CD4-positive, alpha-beta T cell treated with Interleukin-6 at 100 ng/mL for 8 hours (primary cell): ENCODE results near the gene JUN.
A peak's percentile ranks its signal among the peaks of the same experiment; 100 is the strongest.
"Not testable (repeated sequence)": the region's sequence is repeated elsewhere in the genome, so short reads cannot be mapped to it uniquely, and the experiment has no call there.

Source experiments
- DNase-seq: peaks from one replicate; pipeline ENCODE4 v3.0.0-alpha.2; 2020; ENCODE audit warnings: mixed read lengths, low spot score

The JUN gene

DNA sequence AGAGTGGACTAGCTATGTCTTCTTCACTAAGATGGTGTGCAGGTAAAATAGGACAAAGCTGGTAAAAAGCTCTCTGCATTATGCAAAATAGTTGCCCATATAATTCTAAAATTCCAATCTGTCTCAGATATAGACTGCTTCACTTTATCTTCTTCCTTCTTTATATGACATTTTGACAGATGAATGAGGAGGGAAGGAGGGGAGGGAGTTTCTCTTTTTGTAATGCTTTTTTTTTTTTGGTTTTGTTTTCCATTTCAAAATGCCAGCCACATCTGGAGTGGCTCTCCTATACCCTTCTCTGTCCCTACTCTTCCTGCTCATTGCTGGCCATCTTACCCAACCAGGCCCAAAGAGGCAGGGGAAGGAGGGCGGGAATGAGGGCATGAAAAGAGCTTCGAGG is 24.2 kb upstream of the JUN start:
- DNase-seq = no peak

GRCh38 chr1:58805716-58806571 is 22.1 kb upstream of the JUN start:
- no peak for DNase-seq

GRCh38 chr1:58804853-58805565 is 21.2 kb upstream of the JUN start:
- DNase-seq = no peak

- no peak for DNase-seq
Measured at GRCh38 chr1:58803858-58804257, 20.0 kb upstream of the JUN start.

- no peak for DNase-seq
Measured at GRCh38 chr1:58802640-58803399, 19.0 kb upstream of the JUN start.

GRCh38 chr1:58801286-58801685 is 17.4 kb upstream of the JUN start:
- not testable (repeated sequence) for DNase-seq

DNA sequence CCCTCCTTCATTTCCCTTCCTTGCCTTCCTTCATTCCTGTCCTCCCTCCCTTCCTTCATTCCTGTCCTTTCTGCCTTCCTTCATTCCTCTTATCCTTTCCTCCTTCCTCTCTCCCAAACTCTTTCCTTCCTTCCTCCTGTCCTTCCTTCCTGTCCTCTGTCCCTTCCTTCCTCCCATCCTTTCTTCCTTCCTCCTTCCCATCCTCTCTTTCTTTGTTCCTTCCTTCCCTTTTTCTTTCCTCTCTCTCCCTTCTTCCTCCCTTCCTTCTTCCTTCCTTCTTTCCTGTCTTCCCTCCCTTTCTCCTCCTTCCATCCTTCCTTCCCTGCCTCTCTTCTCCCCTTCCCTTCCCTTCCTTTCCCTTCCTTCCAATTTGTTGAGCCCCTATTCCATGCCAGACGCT is 15.8 kb upstream of the JUN start:
- DNase-seq = no peak

DNA sequence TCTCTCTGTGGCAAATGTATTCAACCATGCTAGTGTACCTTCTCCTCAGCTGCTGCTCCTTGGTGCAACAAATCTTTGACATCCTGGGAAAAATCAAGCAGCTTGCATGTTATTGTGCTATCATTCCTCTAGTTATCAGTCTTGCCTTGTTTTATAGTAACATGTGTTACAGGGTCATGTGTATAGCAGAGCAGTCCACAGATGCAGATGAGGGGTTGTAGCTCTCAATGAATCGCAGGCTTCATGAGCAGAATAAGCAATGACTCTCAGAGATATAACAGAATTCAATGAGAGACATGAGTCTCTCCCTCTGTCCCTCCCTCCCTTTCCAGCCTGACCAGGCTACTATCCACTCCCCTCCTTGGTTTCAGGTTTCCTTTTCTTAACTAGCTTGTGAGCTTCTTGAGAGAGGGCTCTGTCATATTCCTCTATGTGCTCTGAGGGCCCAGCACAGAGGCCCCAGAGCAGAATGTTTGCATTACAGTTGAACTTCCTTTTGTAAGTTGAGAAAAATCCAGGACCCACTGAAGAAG is 15.1 kb upstream of the JUN start:
- DNase-seq = no peak

GRCh38 chr1:58796416-58796815 is 12.6 kb upstream of the JUN start:
- DNase-seq = no peak

DNA sequence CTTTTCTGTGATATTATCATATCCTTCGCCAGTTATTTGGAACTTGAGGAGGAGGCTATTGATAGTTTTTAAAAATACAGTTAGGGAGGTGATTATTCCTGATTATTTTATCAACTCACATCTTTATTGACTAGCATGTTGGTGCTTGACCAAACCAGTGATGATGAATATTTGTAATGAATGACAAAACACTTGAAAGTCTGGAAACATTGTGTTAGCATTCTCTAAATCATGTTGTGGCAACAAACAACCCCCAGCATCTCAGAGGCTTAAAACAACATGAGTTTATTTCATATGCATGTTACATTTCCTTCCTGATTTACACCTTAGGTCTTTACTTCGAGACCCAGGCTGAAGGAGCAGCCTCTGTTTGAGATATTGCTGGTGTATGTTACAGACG is 10.7 kb upstream of the JUN start:
- no peak for DNase-seq

DNA sequence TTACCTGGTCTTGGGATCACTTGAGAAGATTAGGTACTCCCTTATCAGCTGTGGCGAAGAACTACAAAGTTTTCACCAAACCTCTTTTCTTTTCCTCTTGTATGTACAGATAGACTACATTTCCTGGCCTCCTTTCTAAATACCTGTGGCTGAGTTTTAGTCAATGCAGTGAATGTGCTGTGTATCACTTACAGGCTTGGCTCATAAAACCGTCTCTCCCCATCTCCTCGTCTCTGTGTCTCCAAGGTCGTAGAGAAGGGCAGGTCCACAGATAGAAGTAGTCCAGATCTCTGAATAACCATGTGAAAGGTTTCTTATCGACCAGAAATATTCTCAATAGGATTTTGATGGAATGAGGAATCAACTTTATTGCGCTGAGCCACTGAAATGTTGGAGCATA is 9.0 kb upstream of the JUN start:
- no peak for DNase-seq

- DNase-seq = no peak
Measured at GRCh38 chr1:58791106-58791505, 7.3 kb upstream of the JUN start.

GRCh38 chr1:58789996-58790660 is 6.3 kb upstream of the JUN start:
- no peak for DNase-seq

GRCh38 chr1:58789322-58789856 is 5.5 kb upstream of the JUN start:
- no peak for DNase-seq

DNA sequence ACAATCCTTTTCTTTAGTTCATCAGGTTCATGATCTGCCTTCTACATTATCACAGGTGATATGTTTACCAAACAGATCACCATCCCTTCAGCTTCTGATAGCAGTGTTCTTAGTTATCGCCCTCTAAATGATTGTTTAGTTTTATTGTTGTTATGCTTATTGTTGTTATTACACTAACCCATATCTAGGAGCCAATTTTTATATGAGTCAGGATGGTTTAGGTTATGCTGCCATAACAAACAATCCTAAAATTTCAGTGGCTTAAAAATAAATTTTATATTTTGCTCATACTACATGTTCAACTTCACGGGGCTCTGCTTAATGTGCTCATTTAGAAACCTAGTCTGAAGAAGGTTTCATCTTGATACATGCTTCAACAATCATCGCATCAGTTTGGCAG is 4.4 kb upstream of the JUN start:
- DNase-seq = no peak

GRCh38 chr1:58786927-58787245 is 3.0 kb upstream of the JUN start:
- no peak for DNase-seq

DNA sequence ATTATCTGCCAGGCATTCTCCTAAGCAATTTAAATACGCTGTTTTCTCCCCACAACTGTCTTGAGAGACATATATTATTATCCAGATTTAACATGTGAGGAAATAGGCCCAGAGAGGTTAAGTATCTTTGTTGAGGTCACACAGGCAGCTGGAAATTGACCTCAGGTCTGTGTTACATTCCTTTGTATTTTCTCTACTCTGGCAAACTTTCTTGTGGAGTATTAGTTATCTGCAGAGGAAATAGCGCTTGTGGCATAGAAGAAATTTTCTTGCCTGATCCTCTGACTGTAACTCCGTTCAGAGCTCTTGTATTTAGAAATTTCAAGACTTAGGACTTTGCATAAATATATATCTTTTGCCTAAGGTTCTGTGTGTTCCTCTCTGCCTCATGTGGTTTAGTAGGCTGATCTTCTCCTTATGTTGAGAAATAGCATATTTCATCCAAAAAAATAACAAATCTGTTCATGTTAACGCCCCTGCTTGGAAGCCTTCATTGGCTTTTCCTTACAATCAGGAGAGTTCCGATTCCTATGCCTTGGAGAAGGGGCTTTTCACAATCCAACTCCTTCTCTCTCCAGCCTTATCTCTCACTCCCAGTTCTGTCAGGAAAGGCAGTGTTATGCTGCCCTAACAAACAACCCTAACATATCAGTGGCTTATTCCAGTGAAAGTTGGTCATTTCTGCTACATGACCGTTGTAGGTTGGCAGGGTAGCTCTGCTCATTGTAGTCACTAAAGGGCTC is 2.5 kb upstream of the JUN start:
- DNase-seq = no peak

DNA sequence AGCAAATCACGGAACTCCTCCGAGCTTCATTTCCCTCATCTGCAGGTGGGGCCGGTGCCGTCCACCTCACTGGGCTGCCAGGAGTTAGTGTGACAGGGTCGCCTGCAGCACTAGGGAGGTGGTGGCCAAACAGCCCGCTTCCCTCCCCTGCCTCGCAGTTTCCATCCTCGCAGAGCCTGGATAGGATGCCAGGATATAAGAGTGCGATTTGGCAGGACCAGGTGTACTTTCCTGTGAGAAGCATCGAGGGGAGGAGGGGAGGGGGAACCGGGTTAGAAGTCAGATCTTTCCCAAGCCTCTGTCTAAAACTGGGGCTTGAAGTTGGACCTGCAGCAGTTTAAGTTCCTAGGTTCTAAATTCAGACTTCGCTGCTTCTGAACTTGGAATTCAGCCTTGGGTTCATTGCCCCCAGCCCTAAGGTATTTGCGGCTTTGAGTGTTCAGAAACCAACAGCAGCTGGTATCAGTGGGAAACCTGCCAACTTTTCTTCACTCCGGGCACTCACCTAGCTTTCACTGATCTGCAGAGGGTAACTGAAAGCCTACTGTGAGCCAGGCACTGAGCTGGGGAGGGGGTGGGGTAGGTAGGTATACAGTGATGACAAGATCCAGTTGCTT is 1.7 kb upstream of the JUN start:
- peak; percentile 47 for DNase-seq

- peak; percentile 86 for DNase-seq
Measured at GRCh38 chr1:58784758-58785441, 1.1 kb upstream of the JUN start.
